C4-2B (cell line): ENCODE measurements around the gene ZNF195.
"Not testable (repeated sequence)": the region's sequence is repeated elsewhere in the genome, so short reads cannot be mapped to it uniquely, and the experiment has no call there.

Source experiments
- CTCF ChIP-seq: fragments of 450-650 bp; conservative IDR thresholded peaks from 2 replicates; pipeline ENCODE4 v1.5.1; 2017; ENCODE audit warnings: mild to moderate bottlenecking
- ZFX ChIP-seq: fragments of 450-650 bp; IDR thresholded peaks from 2 replicates; pipeline ENCODE4 v1.6.1; 2017

GRCh38 chr11:3428076-3428475 is 49.1 kb upstream of the ZNF195 start:
- not testable (repeated sequence) for TF ChIP-seq CTCF, ZFX
